ENCODE results near the gene IGFALS. TPM values are rescaled to one million over a fixed set of nuclear protein-coding genes. Genes with fewer than 3 reads are reported as not detected.
A peak's percentile ranks its signal among the peaks of the same experiment; 100 is the strongest.

Gene IGFALS
- total RNA-seq, 1 donor from 2014 or later: not detected

DNA sequence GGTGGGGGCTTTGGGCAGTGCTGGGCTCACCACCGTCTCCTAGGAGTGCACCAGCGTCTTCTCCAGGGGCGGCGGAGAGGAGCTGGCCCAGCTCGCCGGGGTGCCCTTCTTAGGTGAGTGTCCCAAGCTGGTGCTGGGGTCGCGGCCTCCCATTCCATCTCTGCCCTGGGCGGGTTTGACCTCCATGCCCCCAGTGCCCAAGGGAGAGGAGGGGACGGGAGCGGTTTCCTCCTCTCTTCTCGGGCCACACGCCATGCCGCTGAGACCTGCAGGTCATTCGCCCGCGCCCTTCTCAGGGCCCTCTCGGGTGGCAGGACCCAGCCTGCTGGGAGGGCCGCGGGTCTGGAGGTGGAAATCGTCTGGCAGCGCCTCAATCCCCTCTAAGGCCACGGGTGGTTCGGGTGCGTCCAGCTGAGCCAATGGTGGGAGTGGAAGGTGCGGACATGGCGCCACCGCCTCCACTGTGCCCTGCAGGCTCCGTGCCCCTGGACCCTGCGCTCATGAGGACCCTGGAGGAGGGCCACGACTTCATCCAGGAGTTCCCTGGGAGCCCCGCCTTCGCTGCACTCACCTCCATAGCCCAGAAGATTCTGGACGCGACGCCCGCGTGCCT lies 5.3 kb downstream of the IGFALS start:
- TF ChIP-seq, protein P1, sequence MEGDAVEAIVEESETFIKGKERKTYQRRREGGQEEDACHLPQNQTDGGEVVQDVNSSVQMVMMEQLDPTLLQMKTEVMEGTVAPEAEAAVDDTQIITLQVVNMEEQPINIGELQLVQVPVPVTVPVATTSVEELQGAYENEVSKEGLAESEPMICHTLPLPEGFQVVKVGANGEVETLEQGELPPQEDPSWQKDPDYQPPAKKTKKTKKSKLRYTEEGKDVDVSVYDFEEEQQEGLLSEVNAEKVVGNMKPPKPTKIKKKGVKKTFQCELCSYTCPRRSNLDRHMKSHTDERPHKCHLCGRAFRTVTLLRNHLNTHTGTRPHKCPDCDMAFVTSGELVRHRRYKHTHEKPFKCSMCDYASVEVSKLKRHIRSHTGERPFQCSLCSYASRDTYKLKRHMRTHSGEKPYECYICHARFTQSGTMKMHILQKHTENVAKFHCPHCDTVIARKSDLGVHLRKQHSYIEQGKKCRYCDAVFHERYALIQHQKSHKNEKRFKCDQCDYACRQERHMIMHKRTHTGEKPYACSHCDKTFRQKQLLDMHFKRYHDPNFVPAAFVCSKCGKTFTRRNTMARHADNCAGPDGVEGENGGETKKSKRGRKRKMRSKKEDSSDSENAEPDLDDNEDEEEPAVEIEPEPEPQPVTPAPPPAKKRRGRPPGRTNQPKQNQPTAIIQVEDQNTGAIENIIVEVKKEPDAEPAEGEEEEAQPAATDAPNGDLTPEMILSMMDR (IDR thresholded peaks at IDR 0.05; ENCODE audit: unreplicated experiment): no peak

DNA sequence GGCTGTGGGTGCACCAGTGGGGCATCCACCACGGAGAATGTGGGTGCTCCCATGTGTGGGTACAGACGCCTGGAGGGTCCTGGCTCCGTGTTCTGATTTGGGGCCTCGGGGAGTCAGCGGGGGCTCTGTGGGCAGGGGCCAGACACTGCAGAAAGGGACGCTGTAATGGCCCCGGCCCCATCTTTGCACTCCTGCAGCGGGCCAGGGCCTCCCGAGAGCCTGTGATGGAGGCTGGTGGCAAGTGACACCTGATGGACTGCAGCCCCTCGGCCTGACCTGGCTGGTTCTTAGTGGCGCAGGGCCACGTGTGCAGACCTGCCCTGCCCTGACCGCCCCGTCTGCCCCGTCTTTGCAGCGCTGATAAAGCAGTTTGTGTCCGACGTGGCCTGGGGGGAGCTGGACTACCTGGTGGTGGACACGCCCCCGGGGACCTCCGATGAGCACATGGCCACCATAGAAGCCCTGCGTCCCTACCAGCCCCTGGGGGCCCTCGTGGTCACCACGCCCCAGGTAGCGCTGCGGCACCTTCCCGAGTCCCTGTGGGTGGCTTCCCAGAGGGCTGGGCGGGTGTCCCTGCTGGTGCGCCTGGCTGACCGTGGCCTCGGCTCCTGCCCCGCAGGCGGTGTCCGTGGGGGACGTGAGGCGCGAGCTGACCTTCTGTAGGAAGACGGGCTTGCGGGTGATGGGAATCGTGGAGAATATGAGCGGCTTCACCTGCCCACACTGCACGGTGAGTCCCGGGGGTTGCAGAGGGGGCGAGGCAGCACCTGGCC lies 6.0 kb downstream of the IGFALS start:
- Mint-ChIP-seq H3K36me3 (ENCODE audit: low read depth, unreplicated experiment) (peaks cover 3% of the 10 kb centered on the region), H3K4me1 (ENCODE audit: unreplicated experiment) (peaks cover 4% of the 10 kb centered on the region), H3K27ac (ENCODE audit: unreplicated experiment) (no peak overlapping the region), H3K4me3 (ENCODE audit: unreplicated experiment) (no peak overlapping the region), H3K27me3 (ENCODE audit: unreplicated experiment) (peaks cover 3% of the 10 kb centered on the region), H3K9me3 (ENCODE audit: unreplicated experiment) (no peaks in the 10 kb centered on the region)
- DNase-seq (ENCODE audit: low spot score): no peak
- TF ChIP-seq, protein P1 (IDR thresholded peaks at IDR 0.05; ENCODE audit: unreplicated experiment): no peak

More for the DNA sequence above, 5.3 kb downstream of the IGFALS start:
- Mint-ChIP-seq H3K27ac (ENCODE audit: unreplicated experiment) (no peak overlapping the region), H3K27me3 (ENCODE audit: unreplicated experiment) (no peaks in the 10 kb centered on the region), H3K36me3 (ENCODE audit: low read depth, unreplicated experiment) (peaks cover 3% of the 10 kb centered on the region), H3K4me1 (ENCODE audit: unreplicated experiment) (peaks cover 3% of the 10 kb centered on the region), H3K4me3 (ENCODE audit: unreplicated experiment) (no peak overlapping the region), H3K9me3 (ENCODE audit: unreplicated experiment) (no peaks in the 10 kb centered on the region)
- DNase-seq (ENCODE audit: low spot score): no peak

DNA sequence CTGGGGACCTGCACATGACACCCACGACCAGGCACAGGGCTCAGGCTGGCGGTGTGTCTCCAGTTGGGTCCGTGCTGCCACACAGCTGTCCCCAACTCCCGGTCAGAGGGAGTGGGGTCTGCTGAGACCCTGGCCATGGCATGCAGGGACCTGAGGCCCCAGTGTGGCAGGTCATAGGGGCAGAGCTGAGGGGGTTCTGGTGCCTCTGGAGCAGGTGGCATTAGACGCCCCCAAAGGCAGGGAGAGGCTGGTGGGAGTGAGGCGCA lies 6.5 kb downstream of the IGFALS start:
- Mint-ChIP-seq H3K36me3 (ENCODE audit: low read depth, unreplicated experiment) (peaks cover 3% of the 10 kb centered on the region), H3K9me3 (ENCODE audit: unreplicated experiment) (no peaks in the 10 kb centered on the region), H3K27ac (ENCODE audit: unreplicated experiment) (no peak overlapping the region), H3K4me3 (ENCODE audit: unreplicated experiment) (no peak overlapping the region), H3K27me3 (ENCODE audit: unreplicated experiment) (peaks cover 4% of the 10 kb centered on the region), H3K4me1 (ENCODE audit: unreplicated experiment) (peaks cover 4% of the 10 kb centered on the region)
- TF ChIP-seq, protein P1 (IDR thresholded peaks at IDR 0.05; ENCODE audit: unreplicated experiment): no peak
- DNase-seq (ENCODE audit: low spot score): no peak

DNA sequence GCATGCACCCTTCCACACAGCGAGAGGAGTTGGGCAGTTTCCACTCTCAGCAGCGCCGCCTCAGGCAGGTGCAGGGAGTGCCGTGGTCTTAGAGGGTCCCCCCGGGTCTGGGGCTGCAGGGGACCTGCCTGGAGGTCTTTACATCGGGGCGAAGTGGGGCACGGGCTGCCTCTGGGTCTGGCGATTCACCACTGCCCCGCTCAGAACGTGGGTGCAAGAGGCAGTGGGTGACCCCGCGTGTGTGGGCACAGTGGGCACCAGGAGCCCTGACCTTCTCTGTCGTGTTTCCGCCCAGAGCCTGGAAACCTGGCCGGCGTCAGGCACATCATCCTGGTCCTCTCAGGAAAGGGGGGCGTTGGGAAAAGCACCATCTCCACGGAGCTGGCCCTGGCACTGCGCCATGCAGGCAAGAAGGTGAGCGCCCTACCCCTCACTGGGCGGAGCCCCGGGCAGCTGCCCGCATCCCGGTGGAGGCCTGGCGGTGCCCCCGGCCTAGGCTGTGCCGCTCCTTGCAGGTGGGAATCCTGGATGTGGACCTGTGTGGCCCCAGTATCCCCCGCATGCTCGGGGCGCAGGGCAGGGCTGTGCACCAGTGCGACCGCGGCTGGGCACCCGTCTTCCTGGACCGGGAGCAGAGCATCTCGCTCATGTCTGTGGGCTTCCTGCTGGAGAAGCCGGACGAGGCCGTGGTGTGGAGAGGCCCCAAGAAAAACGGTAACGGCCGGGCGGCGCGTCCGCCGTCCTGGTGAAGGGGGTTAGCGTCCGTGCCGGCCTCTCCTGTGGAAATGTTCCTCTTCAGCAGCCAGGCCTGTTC lies 7.1 kb downstream of the IGFALS start:
- H3K9me3 Mint-ChIP-seq (ENCODE audit: unreplicated experiment): no peaks in the 10 kb centered on the region
- DNase-seq (ENCODE audit: low spot score): peak; percentile 3

More for the DNA sequence above, 7.1 kb downstream of the IGFALS start:
- peaks cover 9% of the 10 kb centered on the region for H3K4me1 Mint-ChIP-seq (ENCODE audit: unreplicated experiment)
- no peak overlapping the region for H3K27ac Mint-ChIP-seq (ENCODE audit: unreplicated experiment)
- H3K36me3 Mint-ChIP-seq (ENCODE audit: low read depth, unreplicated experiment): peaks cover 3% of the 10 kb centered on the region
- peaks cover 6% of the 10 kb centered on the region for H3K27me3 Mint-ChIP-seq (ENCODE audit: unreplicated experiment)
- no peak overlapping the region for H3K4me3 Mint-ChIP-seq (ENCODE audit: unreplicated experiment)
- TF ChIP-seq, protein P1 (IDR thresholded peaks at IDR 0.05; ENCODE audit: unreplicated experiment): no peak

All from endothelial cell (in vitro differentiated cells).